Type B pancreatic cell (in vitro differentiated cells): ENCODE results near the gene ZNF165. TPM values are rescaled to one million over a fixed set of nuclear protein-coding genes. Genes with fewer than 3 reads are reported as not detected.

ENCODE experiments used
- DNase-seq: peaks from one replicate; pipeline ENCODE4 v3.0.0; 2021; ENCODE audit warnings: mixed read lengths; ENCODE audit not compliant: unreplicated experiment; ENCODE audit errors: extremely low spot score
- H3K27ac Mint-ChIP-seq: 2 replicates; pipeline ENCODE4 v1.8.0; 2021; ENCODE audit warnings: mild to moderate bottlenecking, mixed read lengths
- H3K27me3 Mint-ChIP-seq: 2 replicates; pipeline ENCODE4 v1.8.0; 2021; ENCODE audit warnings: mixed read lengths
- H3K36me3 Mint-ChIP-seq: 2 replicates; pipeline ENCODE4 v1.8.0; 2021; ENCODE audit warnings: mixed read lengths
- H3K4me1 Mint-ChIP-seq: one replicate; pipeline ENCODE4 v1.8.0; 2021; ENCODE audit warnings: mixed read lengths; ENCODE audit not compliant: unreplicated experiment
- H3K4me3 Mint-ChIP-seq: 2 replicates; pipeline ENCODE4 v1.8.0; 2021; ENCODE audit warnings: mild to moderate bottlenecking, mixed read lengths
- H3K9me3 Mint-ChIP-seq: 2 replicates; pipeline ENCODE4 v1.8.0; 2021; ENCODE audit warnings: mixed read lengths
- total RNA-seq: library from RNA; stranded (reverse); gene quantifications from 2 replicates; pipeline ENCODE4 v1.2.1, GENCODE V29; 2021; ENCODE audit warnings: low replicate concordance
- TF ChIP-seq, protein P1 (sequence below): fragments of 200-600 bp; sonication (generic); conservative IDR thresholded peaks from 2 replicates; pipeline ENCODE4 v1.5.0; 2021; ENCODE audit warnings: antibody characterized with exemption, mild to moderate bottlenecking

ZNF165 gene
- total RNA-seq, 1 donor from 2014 or later, result 4.3 TPM

DNA sequence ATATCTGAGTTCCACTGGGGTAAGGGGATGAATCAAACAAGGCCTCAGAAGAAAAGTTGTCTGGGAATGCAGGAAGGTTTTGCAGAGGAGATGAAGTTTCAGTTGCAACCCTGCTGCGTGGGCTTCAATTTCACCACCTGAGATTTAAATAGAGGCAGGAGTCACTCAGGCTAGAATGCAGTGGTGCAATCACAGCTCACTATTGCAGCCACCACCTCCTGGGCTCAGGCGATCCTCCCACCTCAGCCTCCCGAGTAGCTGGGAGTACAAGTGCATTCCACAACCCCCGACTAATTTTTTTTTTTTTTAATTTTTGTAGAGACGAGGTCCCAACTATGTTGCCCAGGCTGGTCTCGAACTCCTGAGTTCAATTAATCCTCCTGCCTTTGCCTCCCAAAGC is 1.5 kb upstream of the ZNF165 start:
- H3K4me1 Mint-ChIP-seq, result peaks cover 5% of the 10 kb centered on the region
- peak overlapping the region; percentile 100 for H3K27ac Mint-ChIP-seq
- peaks cover 11% of the 10 kb centered on the region for H3K36me3 Mint-ChIP-seq
- TF ChIP-seq, protein P1, sequence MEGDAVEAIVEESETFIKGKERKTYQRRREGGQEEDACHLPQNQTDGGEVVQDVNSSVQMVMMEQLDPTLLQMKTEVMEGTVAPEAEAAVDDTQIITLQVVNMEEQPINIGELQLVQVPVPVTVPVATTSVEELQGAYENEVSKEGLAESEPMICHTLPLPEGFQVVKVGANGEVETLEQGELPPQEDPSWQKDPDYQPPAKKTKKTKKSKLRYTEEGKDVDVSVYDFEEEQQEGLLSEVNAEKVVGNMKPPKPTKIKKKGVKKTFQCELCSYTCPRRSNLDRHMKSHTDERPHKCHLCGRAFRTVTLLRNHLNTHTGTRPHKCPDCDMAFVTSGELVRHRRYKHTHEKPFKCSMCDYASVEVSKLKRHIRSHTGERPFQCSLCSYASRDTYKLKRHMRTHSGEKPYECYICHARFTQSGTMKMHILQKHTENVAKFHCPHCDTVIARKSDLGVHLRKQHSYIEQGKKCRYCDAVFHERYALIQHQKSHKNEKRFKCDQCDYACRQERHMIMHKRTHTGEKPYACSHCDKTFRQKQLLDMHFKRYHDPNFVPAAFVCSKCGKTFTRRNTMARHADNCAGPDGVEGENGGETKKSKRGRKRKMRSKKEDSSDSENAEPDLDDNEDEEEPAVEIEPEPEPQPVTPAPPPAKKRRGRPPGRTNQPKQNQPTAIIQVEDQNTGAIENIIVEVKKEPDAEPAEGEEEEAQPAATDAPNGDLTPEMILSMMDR, result no peak
- no peak for DNase-seq
- peaks cover 5% of the 10 kb centered on the region for H3K9me3 Mint-ChIP-seq
- peak overlapping the region; percentile 61 for H3K4me3 Mint-ChIP-seq
- H3K27me3 Mint-ChIP-seq, result peaks cover under 1% of the 10 kb centered on the region

DNA sequence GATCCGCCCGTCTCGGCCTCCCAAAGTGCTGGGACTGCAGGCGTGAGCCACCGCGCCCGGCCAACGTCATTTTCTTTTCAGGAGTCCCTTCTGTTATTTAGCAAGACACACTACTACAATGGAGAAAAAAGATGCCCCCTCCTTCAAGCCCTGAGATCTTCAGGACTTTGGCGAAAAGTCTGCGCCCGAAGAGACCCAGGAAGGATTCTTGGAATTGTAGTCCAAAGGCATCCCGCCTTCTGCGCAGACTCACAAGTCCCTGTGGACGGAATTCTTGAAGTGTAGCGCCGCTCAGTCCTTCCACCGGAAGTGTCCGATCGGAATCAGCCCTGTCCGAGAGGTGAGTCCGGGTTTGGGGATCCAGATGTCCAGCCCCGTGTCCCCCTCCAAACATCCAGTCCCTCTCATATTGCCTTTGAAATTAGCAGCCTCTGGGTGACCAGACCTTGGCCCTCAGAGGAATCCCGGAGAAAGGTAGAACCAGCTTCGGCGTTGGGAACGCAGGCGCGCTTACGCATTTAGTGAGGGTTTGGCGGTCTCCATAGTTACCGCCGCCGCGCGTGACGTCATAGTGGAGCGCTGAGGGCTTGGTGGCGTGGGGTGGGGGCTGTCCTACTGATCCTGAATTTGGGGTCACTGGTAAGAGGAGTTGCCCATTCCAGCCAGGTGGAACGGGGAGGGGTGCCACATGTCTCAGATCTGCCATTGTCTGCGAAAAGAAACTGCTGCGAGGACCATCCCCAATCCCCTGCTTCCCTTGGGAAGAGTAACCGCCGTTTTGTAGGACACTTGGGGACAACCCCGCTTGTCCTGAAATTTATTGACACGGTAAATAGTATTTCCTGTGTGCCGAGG is 490 bp downstream of the ZNF165 start:
- H3K9me3 Mint-ChIP-seq, result peaks cover 5% of the 10 kb centered on the region
- TF ChIP-seq, protein P1, result no peak
- DNase-seq, result peak; percentile 93
- peak overlapping the region; percentile 100 for H3K27ac Mint-ChIP-seq
- H3K36me3 Mint-ChIP-seq, result peaks cover 21% of the 10 kb centered on the region
- peaks cover 5% of the 10 kb centered on the region for H3K4me1 Mint-ChIP-seq
- no peaks in the 10 kb centered on the region for H3K27me3 Mint-ChIP-seq
- peak overlapping the region; percentile 96 for H3K4me3 Mint-ChIP-seq

DNA sequence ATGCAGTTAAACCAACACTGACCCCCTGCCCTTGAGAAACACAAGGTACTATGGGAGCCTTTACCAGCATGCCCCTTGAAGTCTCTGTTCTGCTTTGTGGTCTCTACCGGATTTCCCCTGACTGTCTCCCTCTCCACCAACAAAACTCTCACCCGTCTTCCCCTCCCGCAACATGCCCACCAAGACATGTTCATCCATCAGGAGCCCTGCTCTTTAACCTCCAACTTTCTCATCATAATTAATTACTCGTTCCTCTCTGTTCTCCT is 1.1 kb downstream of the ZNF165 start:
- Mint-ChIP-seq H3K27ac (peak overlapping the region; percentile 100), H3K4me3 (peak overlapping the region; percentile 96), H3K27me3 (no peaks in the 10 kb centered on the region), H3K36me3 (peaks cover 24% of the 10 kb centered on the region), H3K4me1 (peaks cover 5% of the 10 kb centered on the region), H3K9me3 (peaks cover 5% of the 10 kb centered on the region)
- TF ChIP-seq, protein P1, result no peak
- no peak for DNase-seq

GRCh38 chr6:28082939-28083338 is 2.6 kb downstream of the ZNF165 start:
- TF ChIP-seq, protein P1, result no peak
- no peak overlapping the region for H3K27ac Mint-ChIP-seq
- peaks cover 10% of the 10 kb centered on the region for H3K9me3 Mint-ChIP-seq
- peak overlapping the region; percentile 56 for H3K4me3 Mint-ChIP-seq
- peaks cover 5% of the 10 kb centered on the region for H3K4me1 Mint-ChIP-seq
- DNase-seq, result no peak
- peaks cover 30% of the 10 kb centered on the region for H3K36me3 Mint-ChIP-seq
- H3K27me3 Mint-ChIP-seq, result no peaks in the 10 kb centered on the region

DNA sequence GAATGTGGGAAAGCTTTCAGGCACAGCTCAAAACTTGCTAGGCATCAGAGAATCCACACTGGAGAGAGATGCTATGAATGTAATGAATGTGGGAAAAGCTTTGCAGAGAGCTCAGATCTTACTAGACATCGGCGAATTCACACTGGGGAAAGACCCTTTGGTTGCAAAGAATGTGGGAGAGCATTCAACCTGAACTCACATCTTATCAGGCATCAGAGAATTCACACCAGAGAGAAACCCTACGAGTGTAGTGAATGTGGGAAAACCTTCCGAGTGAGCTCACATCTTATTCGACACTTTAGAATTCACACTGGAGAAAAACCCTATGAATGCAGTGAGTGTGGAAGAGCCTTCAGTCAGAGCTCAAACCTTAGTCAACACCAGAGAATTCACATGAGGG is 8.7 kb downstream of the ZNF165 start:
- Mint-ChIP-seq H3K9me3 (peaks cover 28% of the 10 kb centered on the region), H3K36me3 (peaks cover 58% of the 10 kb centered on the region), H3K27me3 (no peaks in the 10 kb centered on the region), H3K27ac (no peak overlapping the region), H3K4me1 (no peaks in the 10 kb centered on the region), H3K4me3 (no peak overlapping the region)
- no peak for DNase-seq
- TF ChIP-seq, protein P1, result no peak
